HG03159 (cell line): ENCODE data around the gene ATP6V1B1.
"Not testable (repeated sequence)": the region's sequence is repeated elsewhere in the genome, so short reads cannot be mapped to it uniquely, and the experiment has no call there.

Source experiments
- ATAC-seq: cut with Tn5 transposase; IDR thresholded peaks from one replicate; pipeline ENCODE4 v1.9.1; 2021; ENCODE audit warnings: mild to moderate bottlenecking, moderate library complexity; ENCODE audit not compliant: unreplicated experiment

The ATP6V1B1 gene

DNA sequence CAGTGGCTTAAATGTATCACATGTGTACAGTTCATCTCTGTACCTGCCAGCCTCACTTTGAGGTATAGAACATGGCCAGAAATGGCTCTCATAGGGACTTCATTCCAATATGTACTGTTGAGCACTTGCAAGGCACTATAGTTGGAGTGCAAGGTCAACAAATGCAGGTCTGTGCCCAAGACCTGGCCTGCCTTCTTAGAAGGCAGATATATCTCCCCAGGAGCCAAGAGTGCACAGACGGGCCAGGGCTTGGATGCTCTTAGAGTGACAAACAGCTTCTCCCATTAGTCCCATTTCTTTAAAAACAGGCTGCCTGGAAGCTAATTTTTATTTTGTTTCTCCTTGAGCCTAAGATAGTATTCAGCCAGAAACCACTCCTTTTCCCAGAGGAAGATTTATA lies 51.7 kb downstream of the ATP6V1B1 start:
- ATAC-seq, result no peak

DNA sequence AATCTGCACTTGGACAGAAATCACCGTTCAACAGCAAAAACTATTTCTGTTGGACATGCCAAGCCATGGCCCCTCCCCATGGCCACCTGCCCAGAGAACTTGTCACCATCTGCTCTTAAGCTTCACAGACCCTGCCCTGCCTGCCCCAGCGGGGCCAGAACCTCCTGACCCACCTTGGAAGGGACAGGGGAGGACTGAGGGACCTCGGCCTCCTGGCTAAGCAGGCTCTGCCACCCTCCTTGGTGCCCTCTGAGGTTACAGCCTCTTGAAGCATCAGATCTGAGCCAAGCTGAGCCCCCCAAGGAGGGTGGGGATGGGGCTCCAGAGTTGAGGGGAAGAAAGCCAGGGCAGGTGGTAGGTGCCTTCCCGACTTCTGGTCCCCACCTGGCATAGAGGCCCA lies 52.5 kb downstream of the ATP6V1B1 start:
- ATAC-seq, result no peak

DNA sequence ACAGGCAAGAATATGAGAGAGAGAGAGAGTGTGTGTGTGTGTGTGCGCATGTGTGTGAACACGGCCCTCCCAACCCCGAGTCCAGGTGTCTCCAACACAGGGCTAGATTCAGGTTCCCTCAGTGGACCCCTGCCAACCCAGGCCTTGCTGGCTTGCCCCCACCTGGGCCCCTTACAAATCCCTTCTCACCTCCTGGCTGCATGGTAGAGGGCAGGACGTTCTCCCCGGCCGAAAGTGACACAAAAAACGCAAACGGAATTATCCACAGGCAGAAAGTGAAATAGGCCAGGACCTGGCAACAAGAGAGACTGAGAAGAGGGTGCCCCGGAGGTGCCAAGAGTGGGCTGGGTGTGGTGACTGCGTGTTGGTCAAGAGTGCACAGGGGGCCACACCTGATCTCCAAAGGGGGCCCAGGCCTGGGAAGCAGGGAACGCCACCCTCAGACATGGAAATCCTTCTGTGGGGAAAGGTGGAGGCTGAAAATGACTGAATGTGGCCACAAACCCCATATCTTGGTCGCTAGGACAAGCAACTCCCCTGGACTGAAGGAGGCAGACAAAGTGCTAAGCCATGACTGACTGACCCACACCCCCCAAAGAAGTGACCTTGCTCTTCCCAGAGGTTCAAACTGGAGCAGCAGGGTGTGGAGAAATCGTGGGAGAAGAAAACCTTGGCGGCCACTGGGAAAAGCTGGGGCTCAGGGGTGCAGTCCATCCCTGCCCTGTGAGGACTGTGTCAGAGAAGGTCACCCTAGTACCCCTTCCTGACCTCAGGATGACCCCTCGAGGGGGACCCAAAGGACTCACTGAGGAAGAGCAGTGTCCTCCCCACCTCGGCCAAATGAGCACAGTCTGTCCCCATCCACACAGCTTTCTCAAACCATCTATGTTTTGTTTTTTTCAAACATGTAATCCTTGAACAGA lies 53.3 kb downstream of the ATP6V1B1 start:
- no peak for ATAC-seq

DNA sequence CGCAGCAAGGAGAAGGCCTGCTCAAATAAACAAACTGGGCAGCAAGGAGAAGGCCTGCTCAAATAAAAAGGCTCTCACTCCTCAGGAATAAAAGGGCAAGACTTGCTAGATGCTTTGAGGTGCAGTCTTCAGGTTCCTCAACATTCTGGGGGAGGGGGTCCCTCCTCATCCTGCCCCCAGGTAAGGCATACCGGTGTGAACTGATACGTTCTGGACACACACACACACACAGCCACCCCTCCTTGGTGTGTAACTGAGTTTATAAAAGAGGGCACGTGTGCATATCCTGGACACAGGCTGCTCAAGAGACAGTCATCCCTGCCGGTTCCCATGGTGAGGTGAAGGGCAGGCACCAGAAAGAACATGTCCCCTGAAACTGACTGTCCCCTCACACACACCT lies 54.5 kb downstream of the ATP6V1B1 start:
- ATAC-seq, result no peak

DNA sequence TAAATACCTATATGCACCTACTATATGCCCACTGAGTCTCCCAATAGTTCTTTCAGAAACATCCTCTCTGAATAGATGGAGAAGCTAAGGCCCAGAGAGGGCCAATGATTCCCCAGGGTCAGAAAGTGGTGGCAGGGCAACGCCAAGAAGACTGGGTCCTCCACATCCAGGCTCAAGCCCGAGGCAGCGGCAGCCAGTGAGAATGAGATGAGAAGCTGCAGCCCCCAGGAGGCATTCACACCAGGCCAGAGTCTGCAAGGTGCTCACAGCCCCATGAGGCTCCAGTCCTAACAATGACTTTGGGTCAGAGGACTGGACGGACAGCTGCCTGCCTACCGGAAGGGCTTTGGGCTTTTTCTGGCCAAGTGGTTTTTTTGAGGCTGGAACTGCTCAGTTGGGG lies 55.4 kb downstream of the ATP6V1B1 start:
- no peak for ATAC-seq

DNA sequence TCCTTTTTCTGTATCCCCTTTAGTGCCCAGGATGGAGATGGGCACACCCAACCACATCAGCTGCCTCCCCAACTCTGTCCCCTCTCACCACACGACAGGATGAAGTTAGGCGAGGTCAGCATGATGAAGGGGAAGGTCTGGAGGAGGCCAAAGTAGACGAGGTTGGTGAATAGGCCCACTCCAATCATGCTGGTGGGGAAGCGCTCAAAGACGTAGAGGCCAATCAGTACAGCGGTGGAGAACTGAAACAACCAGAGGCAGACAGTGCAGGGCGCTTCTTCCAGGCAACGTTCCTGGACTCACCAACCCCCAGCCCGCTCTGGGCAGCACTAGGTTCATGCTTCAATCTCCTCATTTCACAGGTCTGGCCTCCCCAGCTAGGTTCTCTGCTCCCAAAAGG lies 56.0 kb downstream of the ATP6V1B1 start:
- no peak for ATAC-seq

DNA sequence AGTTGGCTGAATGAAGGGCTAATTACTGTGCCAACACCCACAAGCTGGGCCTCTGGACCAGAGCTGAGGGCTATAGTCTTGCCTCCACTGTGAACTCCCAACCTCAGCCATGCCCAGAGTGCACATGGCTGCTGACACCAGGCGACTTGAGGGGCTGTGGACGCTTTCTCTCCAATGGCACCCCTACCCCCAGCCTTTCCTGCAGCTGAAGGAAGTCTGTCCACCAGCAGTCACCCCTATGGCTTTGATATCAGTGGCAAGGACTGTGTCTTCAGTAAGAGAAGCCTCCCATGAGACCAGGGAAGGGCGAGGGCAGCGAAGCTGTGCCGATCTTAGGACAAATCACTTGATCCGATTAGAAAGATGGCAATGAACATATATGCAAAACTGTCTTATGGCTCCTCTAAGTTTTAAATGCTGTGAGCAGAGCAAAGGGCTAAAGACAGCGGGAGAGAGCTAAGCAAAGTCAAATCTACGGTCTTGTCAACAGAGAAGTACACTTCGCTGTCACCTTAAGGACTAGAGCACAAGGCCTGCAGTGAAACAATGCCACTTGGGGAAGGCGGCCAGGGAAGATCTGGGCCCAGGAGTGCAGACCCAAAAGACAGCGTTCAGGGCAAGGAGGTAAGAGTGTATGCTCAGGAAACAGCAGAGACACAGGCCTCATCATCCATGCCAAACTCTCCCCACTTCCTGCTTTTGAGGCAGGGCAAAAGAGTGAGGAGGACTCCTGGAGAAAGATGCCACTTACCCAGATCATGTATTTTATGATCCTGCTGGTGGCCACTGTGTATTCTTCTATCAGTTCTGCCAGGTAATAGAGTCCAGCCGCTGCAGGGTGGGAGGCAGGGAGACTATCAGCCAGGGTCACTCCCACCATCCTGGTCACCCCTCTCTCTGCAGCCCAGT lies 57.5 kb downstream of the ATP6V1B1 start:
- no peak for ATAC-seq

DNA sequence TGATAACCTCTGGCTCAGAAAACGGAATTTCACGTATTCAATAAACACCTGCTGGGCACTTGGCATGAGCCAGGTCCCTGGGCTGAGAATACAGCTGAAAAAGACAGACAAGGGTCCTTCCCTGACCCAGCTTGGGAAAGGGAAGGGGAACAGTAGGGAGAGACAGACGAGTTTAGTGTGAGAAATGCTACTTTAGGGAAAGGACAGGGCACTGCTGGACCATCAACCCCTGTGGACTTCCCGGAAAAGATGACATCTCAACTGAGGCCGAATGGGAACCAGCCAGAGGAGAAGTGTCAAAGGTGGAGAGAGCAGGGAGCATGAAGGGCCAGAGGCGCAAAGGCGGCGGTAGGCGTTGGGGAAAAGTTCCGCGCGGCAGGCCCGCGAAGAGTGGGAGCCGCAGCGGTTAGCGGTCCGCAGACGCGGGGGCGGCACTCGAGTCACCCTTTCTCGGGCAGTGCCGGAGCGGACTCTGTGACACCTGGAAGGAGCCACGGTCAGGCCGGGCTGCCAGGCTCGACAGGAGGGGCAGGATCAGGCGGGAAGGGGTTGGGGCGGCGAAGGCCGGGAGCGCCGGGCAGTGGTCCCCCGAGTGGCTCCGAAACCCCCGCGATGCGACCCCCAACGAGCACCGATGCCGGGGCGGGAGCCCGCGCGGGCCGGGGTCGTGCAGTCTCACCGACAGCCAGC lies 58.5 kb downstream of the ATP6V1B1 start:
- ATAC-seq, result peak; percentile 26

DNA sequence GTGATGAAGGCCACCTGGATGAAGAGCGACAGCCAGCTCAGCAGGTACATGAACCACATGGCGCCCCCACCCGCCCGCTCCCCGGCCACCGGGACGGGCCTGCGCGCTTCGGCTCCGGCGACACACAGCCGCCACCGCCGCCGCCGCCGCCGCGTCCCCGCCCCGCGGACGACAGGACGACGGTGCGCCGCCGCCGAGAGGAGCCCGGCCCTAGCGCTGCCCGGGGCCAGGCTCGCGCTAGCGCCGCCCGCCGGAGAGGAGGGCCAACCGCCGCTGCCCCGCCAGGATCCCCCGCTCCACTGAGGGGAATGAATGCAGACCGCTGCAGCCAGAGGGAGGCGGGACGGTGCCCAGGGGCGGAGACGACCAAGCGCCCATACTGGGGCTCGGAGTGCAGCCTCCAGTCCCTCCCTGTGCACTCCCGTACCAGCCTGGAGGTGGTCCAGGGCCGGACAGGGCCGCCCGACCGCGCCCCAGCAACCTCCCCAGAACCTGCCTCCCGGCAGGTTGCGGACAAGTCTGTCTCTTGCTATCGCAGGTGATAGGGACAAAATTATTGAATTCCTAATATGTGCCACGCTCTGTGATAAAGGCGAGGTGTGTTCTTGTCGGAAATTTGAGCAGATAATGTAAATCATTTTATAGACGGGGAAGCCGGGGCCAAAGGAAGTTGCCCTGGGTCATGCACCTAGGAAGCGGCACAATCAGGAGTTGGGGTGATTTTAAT lies 59.2 kb downstream of the ATP6V1B1 start, which contains the start of gene TEX261:
TSS of gene TEX261 (minus strand) at position 175 of the 727 bp plus-strand sequence. CDS start at position 59, 116 bp downstream.
- peak; percentile 93 for ATAC-seq

DNA sequence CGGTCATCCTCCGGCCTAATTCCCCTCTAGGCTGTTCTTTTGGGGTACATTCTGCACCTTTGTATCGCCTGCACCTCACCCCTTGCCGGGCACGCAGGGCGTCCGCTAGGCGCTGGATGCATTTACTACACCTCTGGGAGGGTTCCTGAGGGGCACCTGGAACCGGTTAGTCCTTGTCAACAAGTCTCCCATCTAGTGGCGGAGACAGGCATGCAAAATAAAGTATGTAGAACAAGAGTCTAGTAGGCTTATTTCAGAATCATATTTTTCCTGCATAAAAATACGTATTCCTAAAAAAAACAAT lies 59.7 kb downstream of the ATP6V1B1 start:
- peak; percentile 45 for ATAC-seq

DNA sequence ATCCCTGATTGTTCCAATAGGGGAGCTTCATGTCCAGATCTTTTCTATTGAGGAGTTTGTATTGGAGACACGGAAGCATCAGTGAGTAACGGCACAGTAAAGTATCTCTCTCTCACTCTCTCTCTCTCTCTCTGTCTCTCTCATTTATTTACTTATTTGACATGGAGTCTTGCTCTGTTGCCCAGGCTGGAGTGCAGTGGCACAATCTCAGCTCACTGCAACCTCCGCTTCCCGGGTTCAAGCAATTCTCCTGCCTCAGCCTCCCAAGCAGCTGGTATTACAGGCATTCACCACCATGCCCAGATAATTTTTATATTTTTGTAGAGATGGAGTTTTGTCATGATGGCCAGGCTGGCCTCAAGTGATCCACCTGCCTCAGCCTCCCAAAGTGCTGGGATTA lies 63.2 kb downstream of the ATP6V1B1 start:
- not testable (repeated sequence) for ATAC-seq

DNA sequence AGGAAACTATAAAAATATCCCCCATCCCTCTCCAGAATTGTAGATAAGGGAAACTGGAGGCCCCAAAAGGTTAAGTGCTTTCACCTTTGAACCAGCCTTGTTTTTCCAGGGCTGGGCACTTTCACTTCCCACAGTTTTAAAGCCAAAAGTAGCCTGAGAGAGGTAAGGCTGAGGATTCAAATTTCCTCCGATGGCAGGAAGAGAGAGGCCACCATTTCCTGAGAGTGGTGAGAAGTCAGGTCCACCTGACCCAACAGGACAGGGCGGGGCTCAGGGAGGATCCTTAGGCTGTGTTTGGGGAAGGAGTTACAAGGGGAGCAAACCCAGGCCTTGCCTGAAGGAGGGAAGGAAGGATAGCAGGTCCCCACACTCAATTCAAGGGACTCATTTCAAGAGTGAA lies 63.7 kb downstream of the ATP6V1B1 start:
- no peak for ATAC-seq

DNA sequence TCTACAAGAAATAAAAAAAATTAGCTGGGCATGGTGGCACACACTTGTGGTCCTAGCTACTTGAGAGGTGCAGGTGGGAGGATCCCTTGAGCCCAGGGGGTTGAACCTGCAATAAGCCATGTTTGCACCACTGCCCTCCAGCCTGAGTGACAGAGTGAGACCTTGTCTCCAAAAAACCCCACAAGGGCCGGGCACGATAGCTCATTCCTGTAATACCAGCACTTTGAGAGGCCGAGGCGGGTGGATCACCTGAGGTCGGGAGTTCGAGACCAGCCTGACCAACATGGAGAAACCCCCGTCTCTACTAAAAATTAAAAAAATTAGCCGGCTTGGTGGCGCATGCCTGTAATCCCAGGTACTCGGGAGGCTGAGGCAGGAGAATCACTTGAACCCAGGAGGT lies 64.2 kb downstream of the ATP6V1B1 start:
- ATAC-seq, result not testable (repeated sequence)

DNA sequence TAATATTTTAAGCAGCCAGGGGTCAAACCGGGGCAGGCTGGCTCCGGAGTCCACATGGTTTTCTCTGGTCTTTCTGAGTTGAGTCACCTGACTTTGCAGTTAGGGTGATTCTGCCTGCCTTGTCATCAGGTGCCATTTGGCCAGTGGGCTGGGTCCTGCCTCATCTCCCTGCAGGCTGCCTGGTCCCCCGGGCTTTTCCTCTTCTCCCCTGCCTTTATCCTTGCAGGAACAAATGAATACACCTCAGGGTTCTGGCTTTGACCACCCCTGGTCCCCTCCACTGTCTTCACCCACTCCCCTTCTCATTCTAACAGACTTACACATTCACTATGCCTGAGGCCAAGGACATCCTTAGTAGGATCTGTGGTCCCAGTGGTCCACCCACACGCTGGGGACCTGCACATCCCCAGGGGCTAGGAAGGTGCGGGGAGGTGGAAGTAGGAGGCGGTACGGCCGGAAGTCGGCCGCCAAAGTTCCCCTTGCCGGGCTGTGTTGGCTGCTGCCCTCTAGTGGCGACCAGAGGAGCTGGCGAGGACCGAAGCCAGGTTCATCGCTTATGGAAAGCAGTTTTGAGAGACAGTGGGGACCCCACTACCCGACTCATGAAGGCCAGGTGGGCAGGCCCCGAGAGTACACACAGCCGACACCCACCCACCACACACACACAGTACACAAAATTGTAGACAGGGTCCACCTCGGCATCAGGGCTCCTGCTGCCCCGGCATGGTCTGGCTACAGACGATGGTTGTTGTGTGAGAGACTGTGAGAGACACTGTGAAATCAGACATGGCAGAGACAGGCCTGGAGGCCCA lies 65.3 kb downstream of the ATP6V1B1 start:
- ATAC-seq, result peak; percentile 82

DNA sequence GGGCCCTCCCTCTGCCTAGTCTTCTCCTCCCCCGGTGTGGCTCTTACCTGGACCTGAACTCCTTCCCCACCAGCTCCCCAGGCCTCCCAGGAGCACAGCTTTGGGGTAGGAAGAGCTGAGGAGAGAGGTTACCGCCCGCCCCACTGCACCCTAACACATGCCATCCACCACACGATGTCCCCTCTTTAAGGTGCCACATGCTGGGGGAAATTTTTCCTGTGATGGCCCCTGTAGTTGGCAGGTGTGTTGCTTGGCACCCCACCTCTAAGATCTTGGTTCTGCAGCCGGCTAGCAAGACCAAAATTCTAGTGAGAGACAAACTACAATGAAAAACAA lies 65.9 kb downstream of the ATP6V1B1 start:
- ATAC-seq, result no peak

DNA sequence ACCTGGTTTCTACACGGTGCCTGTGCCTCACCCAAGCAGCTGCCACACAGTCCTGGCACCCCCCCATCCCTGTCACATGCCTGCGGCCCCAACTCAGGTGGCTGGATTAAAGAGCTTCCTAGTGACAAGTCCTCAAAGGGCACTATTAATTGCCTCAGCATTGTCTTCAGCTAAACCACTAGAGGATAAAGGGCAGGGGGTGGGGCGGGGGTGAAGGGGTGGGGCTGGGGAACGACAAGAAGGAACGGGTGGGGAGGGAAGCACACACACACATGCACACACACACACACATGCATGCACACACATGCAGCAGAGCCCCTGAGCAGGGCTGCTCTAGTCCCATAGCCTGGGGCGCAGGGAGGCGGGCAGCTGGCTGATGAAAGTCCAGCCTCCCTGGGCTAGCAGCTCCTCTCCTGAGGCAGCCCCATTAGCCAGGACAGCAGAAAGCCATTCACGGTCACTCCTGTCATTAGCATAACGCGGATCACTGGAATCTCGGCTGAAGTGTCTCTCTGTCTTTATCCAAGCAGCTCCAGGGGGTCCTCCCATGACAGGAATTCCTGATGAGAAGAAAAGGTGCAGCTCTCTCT lies 66.4 kb downstream of the ATP6V1B1 start:
- no peak for ATAC-seq

DNA sequence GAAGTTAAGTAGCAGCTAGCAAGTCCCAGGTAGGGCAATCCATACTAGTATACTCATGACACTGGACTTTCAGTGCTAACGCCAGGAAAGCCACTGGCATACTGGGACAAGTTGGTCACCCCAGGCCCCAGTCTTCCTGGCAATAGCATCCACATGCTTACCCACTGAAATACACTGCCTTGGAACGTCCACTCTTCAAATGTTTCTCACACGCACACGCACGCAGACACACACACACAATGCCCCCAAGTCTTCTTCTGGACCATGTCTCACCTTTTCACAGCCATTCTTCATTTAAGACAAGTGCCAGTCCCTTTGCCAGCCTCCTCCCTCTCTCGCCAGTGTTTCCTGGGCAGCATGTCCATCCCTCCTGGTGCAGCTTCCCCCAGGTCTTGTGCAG lies 67.7 kb downstream of the ATP6V1B1 start:
- ATAC-seq, result no peak

DNA sequence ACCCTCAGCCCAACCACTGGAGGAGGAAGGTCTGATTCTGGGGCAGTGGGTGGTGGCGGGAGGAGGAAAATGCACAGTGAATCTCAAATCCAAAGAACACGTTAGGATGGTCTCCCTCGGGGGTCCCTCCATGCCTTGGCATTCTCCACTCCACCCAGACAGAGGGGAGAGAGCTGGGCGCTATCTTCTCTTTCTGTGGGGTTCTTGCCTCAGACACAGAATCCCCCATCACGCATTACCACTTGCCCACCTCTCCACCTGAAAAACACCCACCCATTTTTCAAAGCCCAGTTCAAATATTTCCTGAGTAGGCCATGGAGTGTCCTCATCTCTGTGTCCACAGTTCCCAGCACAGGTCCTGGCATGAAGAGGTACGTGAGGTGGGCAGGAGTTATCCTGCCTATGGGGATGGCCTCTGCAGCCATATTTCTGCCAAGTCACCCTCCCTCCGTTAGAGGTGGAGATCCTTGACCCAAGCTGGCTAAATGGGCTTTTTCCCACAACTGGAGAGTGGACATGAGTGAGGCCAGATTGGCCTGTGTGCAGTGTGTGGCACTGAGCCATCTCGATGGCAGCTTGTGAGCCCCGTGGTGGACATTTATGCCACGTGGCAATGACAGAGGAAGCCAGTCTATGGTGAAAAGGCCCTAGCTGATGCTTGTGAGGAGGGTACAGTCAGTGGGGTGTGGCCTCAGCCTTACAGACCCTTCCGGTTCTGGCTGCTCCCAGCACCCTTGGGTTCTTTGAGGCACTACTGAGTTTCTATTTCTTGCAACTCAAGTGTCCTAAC lies 68.5 kb downstream of the ATP6V1B1 start:
- no peak for ATAC-seq

DNA sequence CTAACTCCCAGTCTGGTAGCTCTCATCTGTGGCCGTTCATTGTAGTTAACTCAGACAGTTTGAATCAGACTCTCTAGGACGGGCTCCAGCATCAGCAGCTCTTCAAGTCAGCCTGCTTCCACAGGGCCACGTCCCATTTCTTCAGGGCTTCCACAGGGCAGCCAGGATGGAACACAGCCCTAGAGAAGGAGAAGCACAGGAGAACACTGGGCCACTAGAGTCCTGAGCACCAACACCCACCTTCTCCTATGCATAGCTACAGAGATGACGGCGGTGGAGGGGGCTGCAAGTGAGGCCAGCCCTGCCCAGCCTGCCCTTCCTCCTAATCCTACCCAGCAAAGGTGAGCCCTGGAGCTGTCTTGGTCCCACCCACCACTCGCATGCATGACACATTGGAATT lies 69.2 kb downstream of the ATP6V1B1 start:
- no peak for ATAC-seq
